ENCODE data around the gene PRKG1. TPM values are rescaled to one million over a fixed set of nuclear protein-coding genes. Genes with fewer than 3 reads are reported as not detected.

The PRKG1 gene
- total RNA-seq, 1 experiment from 2014 or later = 0.21 TPM

DNA sequence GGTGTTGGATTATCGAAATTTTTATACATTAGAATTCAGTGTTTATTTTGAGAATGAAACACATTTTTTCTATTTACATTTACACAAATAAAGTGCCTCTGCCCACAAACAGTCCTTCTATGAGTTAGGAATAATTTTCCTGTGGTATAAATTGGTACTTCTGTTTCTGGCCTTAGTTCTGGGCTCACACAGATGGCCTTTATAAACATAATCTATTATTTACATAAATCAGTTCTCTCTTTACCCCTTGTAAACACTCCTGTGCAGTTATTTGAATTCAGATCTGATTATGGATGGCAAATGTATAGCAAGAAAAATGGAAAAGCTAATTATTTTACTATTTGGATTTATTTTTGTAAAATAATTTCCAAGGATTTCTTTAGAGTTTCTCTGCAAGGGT, 143.2 kb downstream of the PRKG1 start:
- no peak overlapping the region for H3K27ac Mint-ChIP-seq (ENCODE audit: unreplicated experiment)

DNA sequence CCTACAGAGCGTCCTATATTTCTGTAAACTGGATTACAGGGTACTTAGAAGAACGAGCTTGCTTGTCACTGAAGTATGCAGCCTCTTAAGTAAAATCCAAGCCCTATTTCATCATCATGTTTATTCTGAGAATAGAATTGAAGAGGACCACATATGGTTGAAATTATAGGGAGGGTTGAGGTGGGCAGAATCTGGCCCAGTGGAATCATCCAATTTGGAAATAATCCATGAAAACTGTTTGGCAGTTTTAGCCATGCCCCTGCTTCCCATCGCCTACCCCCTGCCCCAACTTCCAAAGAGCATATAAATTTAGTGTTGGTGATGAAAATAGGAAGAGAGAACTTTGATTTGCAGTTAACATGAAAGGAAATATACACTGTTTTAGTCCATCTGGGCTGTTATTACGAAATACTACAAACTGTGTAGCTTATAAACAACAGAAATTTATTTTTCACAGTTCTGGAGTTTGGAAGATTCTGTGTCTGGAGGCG, 150.4 kb downstream of the PRKG1 start:
- no TSS peak for BruUV-seq (replicated peaks)
- Mint-ChIP-seq H3K4me3 (ENCODE audit: low read depth, unreplicated experiment) (no peak overlapping the region), H3K4me1 (ENCODE audit: low read depth, unreplicated experiment) (no peaks in the 10 kb centered on the region), H3K36me3 (ENCODE audit: insufficient read depth, unreplicated experiment) (no peaks in the 10 kb centered on the region), H3K27ac (ENCODE audit: unreplicated experiment) (no peak overlapping the region), H3K9me3 (ENCODE audit: low read depth, unreplicated experiment) (no peaks in the 10 kb centered on the region), H3K27me3 (ENCODE audit: unreplicated experiment) (no peaks in the 10 kb centered on the region)
- intact Hi-C loops (cut with micrococcal nuclease; ENCODE audit: unreplicated experiment) = no loop called here
- CTCF ChIA-PET = no interaction called here
- no peak for DNase-seq
- TF ChIP-seq, protein P1, sequence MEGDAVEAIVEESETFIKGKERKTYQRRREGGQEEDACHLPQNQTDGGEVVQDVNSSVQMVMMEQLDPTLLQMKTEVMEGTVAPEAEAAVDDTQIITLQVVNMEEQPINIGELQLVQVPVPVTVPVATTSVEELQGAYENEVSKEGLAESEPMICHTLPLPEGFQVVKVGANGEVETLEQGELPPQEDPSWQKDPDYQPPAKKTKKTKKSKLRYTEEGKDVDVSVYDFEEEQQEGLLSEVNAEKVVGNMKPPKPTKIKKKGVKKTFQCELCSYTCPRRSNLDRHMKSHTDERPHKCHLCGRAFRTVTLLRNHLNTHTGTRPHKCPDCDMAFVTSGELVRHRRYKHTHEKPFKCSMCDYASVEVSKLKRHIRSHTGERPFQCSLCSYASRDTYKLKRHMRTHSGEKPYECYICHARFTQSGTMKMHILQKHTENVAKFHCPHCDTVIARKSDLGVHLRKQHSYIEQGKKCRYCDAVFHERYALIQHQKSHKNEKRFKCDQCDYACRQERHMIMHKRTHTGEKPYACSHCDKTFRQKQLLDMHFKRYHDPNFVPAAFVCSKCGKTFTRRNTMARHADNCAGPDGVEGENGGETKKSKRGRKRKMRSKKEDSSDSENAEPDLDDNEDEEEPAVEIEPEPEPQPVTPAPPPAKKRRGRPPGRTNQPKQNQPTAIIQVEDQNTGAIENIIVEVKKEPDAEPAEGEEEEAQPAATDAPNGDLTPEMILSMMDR (IDR thresholded peaks at IDR 0.05; ENCODE audit: unreplicated experiment) = no peak

More for the DNA sequence above, 143.2 kb downstream of the PRKG1 start:
- CTCF ChIA-PET = no interaction called here
- H3K4me1 Mint-ChIP-seq (ENCODE audit: low read depth, unreplicated experiment) = no peaks in the 10 kb centered on the region
- no peaks in the 10 kb centered on the region for H3K27me3 Mint-ChIP-seq (ENCODE audit: unreplicated experiment)
- TF ChIP-seq, protein P1 (IDR thresholded peaks at IDR 0.05; ENCODE audit: unreplicated experiment) = no peak
- no peak for DNase-seq
- no peaks in the 10 kb centered on the region for H3K9me3 Mint-ChIP-seq (ENCODE audit: low read depth, unreplicated experiment)
- intact Hi-C loops (cut with micrococcal nuclease; ENCODE audit: unreplicated experiment) = no loop called here
- H3K36me3 Mint-ChIP-seq (ENCODE audit: insufficient read depth, unreplicated experiment) = no peaks in the 10 kb centered on the region
- no TSS peak for BruUV-seq (replicated peaks)
- H3K4me3 Mint-ChIP-seq (ENCODE audit: low read depth, unreplicated experiment) = no peak overlapping the region

DNA sequence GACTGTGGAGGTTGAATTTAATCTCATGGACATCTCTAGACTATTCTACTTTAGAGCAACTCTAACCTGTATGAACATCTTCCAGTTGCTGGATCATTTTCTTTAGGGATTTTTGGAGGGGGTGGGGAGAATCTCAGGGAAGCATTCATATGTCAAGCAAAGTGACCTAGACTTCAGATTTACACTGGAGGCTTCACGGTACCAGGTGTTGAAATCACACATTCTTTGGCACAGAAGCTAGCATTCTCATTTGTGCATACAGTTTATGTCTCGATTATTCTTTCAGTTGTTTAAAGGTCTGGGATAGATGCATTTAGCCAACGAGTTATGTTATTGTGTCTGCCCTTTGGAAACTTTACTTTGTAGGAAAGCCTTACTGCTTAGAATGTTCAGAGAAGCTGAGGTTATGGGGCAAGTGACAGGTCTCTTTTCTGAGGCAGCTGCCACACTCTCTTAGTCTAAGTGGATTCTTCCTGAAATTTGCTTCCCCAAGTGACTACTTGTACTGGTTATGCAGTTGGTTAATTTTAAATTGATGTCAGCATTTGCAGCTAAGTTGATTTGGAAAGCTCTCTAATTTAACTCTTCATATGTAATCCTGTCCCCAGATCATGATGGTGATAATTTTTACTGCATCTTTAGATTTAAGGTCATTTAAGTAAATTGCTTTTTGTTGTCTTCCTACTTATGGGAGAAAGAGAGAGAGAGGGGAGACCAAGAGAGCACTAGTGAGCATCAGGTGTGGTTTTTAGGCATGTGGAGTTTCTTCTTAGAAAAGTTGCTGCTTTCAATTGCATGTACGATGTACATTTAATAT, 153.8 kb downstream of the PRKG1 start:
- Mint-ChIP-seq H3K4me3 (ENCODE audit: low read depth, unreplicated experiment) (no peak overlapping the region), H3K9me3 (ENCODE audit: low read depth, unreplicated experiment) (no peaks in the 10 kb centered on the region), H3K4me1 (ENCODE audit: low read depth, unreplicated experiment) (no peaks in the 10 kb centered on the region), H3K36me3 (ENCODE audit: insufficient read depth, unreplicated experiment) (no peaks in the 10 kb centered on the region), H3K27ac (ENCODE audit: unreplicated experiment) (no peak overlapping the region), H3K27me3 (ENCODE audit: unreplicated experiment) (no peaks in the 10 kb centered on the region)
- no TSS peak for BruUV-seq (replicated peaks)
- intact Hi-C loops (cut with micrococcal nuclease; ENCODE audit: unreplicated experiment) = no loop called here
- CTCF ChIA-PET = no interaction called here
- DNase-seq = no peak
- TF ChIP-seq, protein P1 (IDR thresholded peaks at IDR 0.05; ENCODE audit: unreplicated experiment) = no peak

DNA sequence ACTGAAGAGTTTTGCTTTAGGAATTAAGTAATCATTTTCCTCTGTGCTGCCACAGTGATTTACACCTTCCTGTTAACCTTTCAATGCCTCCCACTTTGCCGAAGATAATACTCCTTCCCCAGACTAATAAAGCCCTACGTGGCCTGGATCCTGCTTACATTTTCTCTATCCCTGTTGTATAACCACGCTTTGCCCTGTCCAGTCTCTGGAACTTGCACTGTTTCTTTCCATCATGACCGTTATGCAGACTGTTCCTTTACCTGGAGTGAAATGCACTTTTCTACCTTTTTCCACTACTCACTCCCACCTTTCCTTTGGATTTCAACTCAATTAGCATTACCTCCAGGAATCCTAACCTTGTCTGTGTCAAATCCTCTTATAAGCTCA, 154.4 kb downstream of the PRKG1 start:
- TF ChIP-seq, protein P1 (IDR thresholded peaks at IDR 0.05; ENCODE audit: unreplicated experiment) = no peak
- CTCF ChIA-PET = no interaction called here

More for the DNA sequence above, 154.4 kb downstream of the PRKG1 start:
- H3K4me3 Mint-ChIP-seq (ENCODE audit: low read depth, unreplicated experiment) = no peak overlapping the region
- no peaks in the 10 kb centered on the region for H3K36me3 Mint-ChIP-seq (ENCODE audit: insufficient read depth, unreplicated experiment)
- no peaks in the 10 kb centered on the region for H3K9me3 Mint-ChIP-seq (ENCODE audit: low read depth, unreplicated experiment)
- intact Hi-C loops (cut with micrococcal nuclease; ENCODE audit: unreplicated experiment) = no loop called here
- H3K27ac Mint-ChIP-seq (ENCODE audit: unreplicated experiment) = no peak overlapping the region
- H3K4me1 Mint-ChIP-seq (ENCODE audit: low read depth, unreplicated experiment) = no peaks in the 10 kb centered on the region
- no peak for DNase-seq
- no TSS peak for BruUV-seq (replicated peaks)
- no peaks in the 10 kb centered on the region for H3K27me3 Mint-ChIP-seq (ENCODE audit: unreplicated experiment)
